Lung (tissue), 12 donors: ENCODE measurements around the gene HADHB. TPM values are rescaled to one million over a fixed set of nuclear protein-coding genes. Genes with fewer than 3 reads are reported as not detected.
A peak's percentile ranks its signal among the peaks of the same experiment; 100 is the strongest.

ENCODE experiments used
- ATAC-seq: fragments of 200-7000 bp; cut with Tn5 transposase; one replicate; pipeline ENCODE4 v1.9.1; 2020; ENCODE audit warnings: moderate number of reproducible peaks; ENCODE audit not compliant: insufficient read depth, low FRiP score
- DNase-seq, 3 donors: peaks; one replicate each; pipeline ENCODE4 v3.0.0-alpha.2; 2013 to 2017
- H3K27ac ChIP-seq, 2 donors: one replicate each; pipeline ENCODE4 v1.5.1; 2013; ENCODE audit warnings: mild to moderate bottlenecking in 2 of 2, moderate library complexity in 2 of 2, control low read depth in 1 of 2, inconsistent platforms in 1 of 2, low read depth in 1 of 2, low read length in 1 of 2
- H3K27me3 ChIP-seq, 3 donors: one replicate each; pipeline ENCODE4 v1.5.1; 2013; ENCODE audit warnings: low read length in 2 of 3; ENCODE audit not compliant: control insufficient read depth in 3 of 3, insufficient read depth in 3 of 3
- H3K36me3 ChIP-seq, 4 donors: one replicate each; pipeline ENCODE4 v1.5.1; 2013; ENCODE audit warnings: low read length in 4 of 4, mild to moderate bottlenecking in 1 of 4, moderate library complexity in 1 of 4; ENCODE audit not compliant: control insufficient read depth in 4 of 4, insufficient read depth in 4 of 4
- H3K4me1 ChIP-seq, 5 donors: one replicate each; pipeline ENCODE4 v1.5.1; 2013; ENCODE audit warnings: low read length in 5 of 5, mild to moderate bottlenecking in 2 of 5, moderate library complexity in 1 of 5; ENCODE audit not compliant: control insufficient read depth in 5 of 5, insufficient read depth in 5 of 5
- H3K4me3 ChIP-seq: one replicate; pipeline ENCODE4 v1.5.1; 2013; ENCODE audit warnings: mild to moderate bottlenecking, control low read depth, moderate library complexity
- H3K9ac ChIP-seq, 2 donors: one replicate each; pipeline ENCODE4 v1.5.1; 2013; ENCODE audit warnings: low read length in 2 of 2, control low read depth in 1 of 2; ENCODE audit not compliant: insufficient read depth in 1 of 2
- H3K9me3 ChIP-seq, 4 donors: one replicate each; pipeline ENCODE4 v1.5.1; 2013; ENCODE audit warnings: low read length in 3 of 4, mild to moderate bottlenecking in 1 of 4, moderate library complexity in 1 of 4; ENCODE audit not compliant: control insufficient read depth in 4 of 4, insufficient read depth in 3 of 4
- CTCF ChIP-seq: IDR thresholded peaks from 2 replicates; pipeline ENCODE4 v1.5.1; 2012; ENCODE audit warnings: mild to moderate bottlenecking; ENCODE audit errors: control extremely low read depth, extremely low read depth
- WGBS, 2 donors: extraction: QIAGEN DNeasy Blood & Tissue Kit; methylation state at CpG; one replicate each; pipeline ENCODE4 v1.1.7; 2013; 5-methylcytosine and 5-hydroxymethylcytosine counted together
- polyA plus RNA-seq, 2 donors: library from polyadenylated mRNA; stranded (reverse); fragments of 200-250 nt; gene quantifications; one replicate each; pipeline ENCODE4 v1.2.1, GENCODE V29; 2013
- total RNA-seq, 2 donors: library from RNA; depleted of rRNA in 1 of 2; stranded (reverse); fragments of >200 nt in 1 of 2; gene quantifications; one replicate each; pipeline ENCODE4 v1.2.1, GENCODE V29; 2014 to 2021
- donor health status: control.
- donor health status: control.
- donor health status: Bipolar disorder and iron deficiency.
- donor health status: healthy.
- donor health status: DM: yes; HTN: yes; CAD: no.

HADHB gene
- total and polyA plus RNA-seq, 4 donors = 63.1 to 140 (median 89.6) TPM

- ATAC-seq = peak; percentile 17
- Histone ChIP-seq H3K9ac (peak overlapping the region; percentile 63 to 87), H3K36me3 (peaks cover 0 to 12% (median 0%) of the 10 kb centered on the region in 4 donors), H3K4me1 (peaks cover 6 to 27% (median 13%) of the 10 kb centered on the region in 5 donors), H3K9me3 (no peaks in the 10 kb centered on the region), H3K27ac (peak overlapping the region; percentile 98), H3K4me3 (peak overlapping the region; percentile 76), H3K27me3 (no peaks in the 10 kb centered on the region)
- 0% methylated on average over 21 of the region's 21 CpGs for WGBS, 2 donors
- no peak for DNase-seq
- TF ChIP-seq CTCF = no peak
These were observed 543 bp downstream of the HADHB start for GRCh38 chr2:26245231-26245732.

GRCh38 chr2:26245810-26246209 is 1.1 kb downstream of the HADHB start:
- H3K36me3 ChIP-seq = peaks cover 0 to 12% (median 0%) of the 10 kb centered on the region in 4 donors
- H3K27ac ChIP-seq = peak overlapping the region in 1 of 2 donors; percentile 98
- no peak for TF ChIP-seq CTCF
- peak overlapping the region in 1 of 2 donors; percentile 63 for H3K9ac ChIP-seq
- no peaks in the 10 kb centered on the region for H3K9me3 ChIP-seq
- WGBS, 2 donors = 17 to 20% methylated on average over 3 of the region's 3 CpGs
- peaks cover 6 to 27% (median 13%) of the 10 kb centered on the region in 5 donors for H3K4me1 ChIP-seq
- ATAC-seq = no peak
- peak overlapping the region; percentile 76 for H3K4me3 ChIP-seq
- no peaks in the 10 kb centered on the region for H3K27me3 ChIP-seq
- peak in 1 of 3 donors; percentile 10 for DNase-seq

- no peaks in the 10 kb centered on the region for H3K27me3 ChIP-seq
- H3K4me3 ChIP-seq = no peak overlapping the region
- peaks cover 0 to 12% (median 0%) of the 10 kb centered on the region in 4 donors for H3K36me3 ChIP-seq
- no peak for TF ChIP-seq CTCF
- ATAC-seq = no peak
- peaks cover 6 to 27% (median 13%) of the 10 kb centered on the region in 5 donors for H3K4me1 ChIP-seq
- H3K9me3 ChIP-seq = no peaks in the 10 kb centered on the region
- peak overlapping the region in 1 of 2 donors; percentile 54 for H3K27ac ChIP-seq
- 70 to 76% methylated on average over 9 of the region's 9 CpGs for WGBS, 2 donors
- DNase-seq = peak in 1 of 3 donors; percentile 11
- peak overlapping the region in 1 of 2 donors; percentile 54 for H3K9ac ChIP-seq
These were observed 2.1 kb downstream of the HADHB start for GRCh38 chr2:26246818-26247217.

- Histone ChIP-seq H3K27me3 (no peaks in the 10 kb centered on the region), H3K36me3 (peaks cover 0 to 5% (median 0%) of the 10 kb centered on the region in 4 donors), H3K27ac (no peak overlapping the region), H3K9ac (no peak overlapping the region), H3K4me3 (no peak overlapping the region), H3K9me3 (no peaks in the 10 kb centered on the region), H3K4me1 (peaks cover 2 to 21% (median 13%) of the 10 kb centered on the region in 5 donors)
- ATAC-seq (no peak), DNase-seq (no peak)
- WGBS, 2 donors = 93 to 100% methylated on average over 2 of the region's 2 CpGs
- TF ChIP-seq CTCF = no peak
These were observed 4.9 kb downstream of the HADHB start for GRCh38 chr2:26249625-26250024.
